Activated T-helper 17 cell treated with anti-CD3 and anti-CD28 coated beads, Interleukin-2, amount 50 U/mL, for 72 hours (primary cell): Measurements from ENCODE around the gene APMAP. TPM values are rescaled to one million over a fixed set of nuclear protein-coding genes. Genes with fewer than 3 reads are reported as not detected.
"Not testable (repeated sequence)": the region's sequence is repeated elsewhere in the genome, so short reads cannot be mapped to it uniquely, and the experiment has no call there.

ENCODE experiments used
- ATAC-seq: fragments of 150-1000 bp; cut with Tn5 transposase; replicated peaks from 2 replicates; pipeline ENCODE4 v1.10.0; 2021; ENCODE audit warnings: mild to moderate bottlenecking, moderate library complexity
- H3K27ac Mint-ChIP-seq: one replicate; pipeline ENCODE4 v1.8.0; 2022; ENCODE audit warnings: mixed read lengths
- H3K27me3 Mint-ChIP-seq: one replicate; pipeline ENCODE4 v1.8.0; 2022; ENCODE audit warnings: mixed read lengths
- H3K36me3 Mint-ChIP-seq: one replicate; pipeline ENCODE4 v1.8.0; 2022; ENCODE audit warnings: low read depth, mild to moderate bottlenecking, mixed read lengths
- H3K4me1 Mint-ChIP-seq: one replicate; pipeline ENCODE4 v1.8.0; 2022; ENCODE audit warnings: mixed read lengths
- H3K4me3 Mint-ChIP-seq: one replicate; pipeline ENCODE4 v1.8.0; 2022; ENCODE audit warnings: mild to moderate bottlenecking, mixed read lengths
- H3K9me3 Mint-ChIP-seq: one replicate; pipeline ENCODE4 v1.8.0; 2022; ENCODE audit warnings: mixed read lengths
- total RNA-seq, 2 donors: library from RNA; stranded (reverse); gene quantifications; one replicate each; pipeline ENCODE4 v1.2.3, GENCODE V29; 2022

The APMAP gene
- total RNA-seq, 2 donors from 2014 or later: 30.7 to 49.4 TPM

GRCh38 chr20:24953209-24953575, 39.4 kb downstream of the APMAP start:
- no peaks in the 10 kb centered on the region for H3K9me3 Mint-ChIP-seq
- peaks cover 22% of the 10 kb centered on the region for H3K4me1 Mint-ChIP-seq
- no peak for ATAC-seq
- peaks cover 30% of the 10 kb centered on the region for H3K36me3 Mint-ChIP-seq
- H3K27me3 Mint-ChIP-seq: no peaks in the 10 kb centered on the region
- H3K4me3 Mint-ChIP-seq: peak overlapping the region; percentile 41
- H3K27ac Mint-ChIP-seq: peak overlapping the region; percentile 77

- Mint-ChIP-seq H3K4me1 (peaks cover 28% of the 10 kb centered on the region), H3K36me3 (peaks cover 30% of the 10 kb centered on the region), H3K27me3 (no peaks in the 10 kb centered on the region), H3K27ac (no peak overlapping the region), H3K9me3 (no peaks in the 10 kb centered on the region), H3K4me3 (peak overlapping the region; percentile 85)
- ATAC-seq: no peak
Observed at GRCh38 chr20:24952376-24953208, 40.0 kb downstream of the APMAP start.

- no peaks in the 10 kb centered on the region for H3K27me3 Mint-ChIP-seq
- peak overlapping the region; percentile 85 for H3K4me3 Mint-ChIP-seq
- peaks cover 29% of the 10 kb centered on the region for H3K4me1 Mint-ChIP-seq
- no peak for ATAC-seq
- H3K27ac Mint-ChIP-seq: no peak overlapping the region
- H3K9me3 Mint-ChIP-seq: no peaks in the 10 kb centered on the region
- H3K36me3 Mint-ChIP-seq: peaks cover 30% of the 10 kb centered on the region
Observed at GRCh38 chr20:24951536-24952083, 40.9 kb downstream of the APMAP start.

GRCh38 chr20:24950836-24951525, 41.6 kb downstream of the APMAP start:
- peaks cover 30% of the 10 kb centered on the region for H3K36me3 Mint-ChIP-seq
- ATAC-seq: no peak
- H3K4me3 Mint-ChIP-seq: peak overlapping the region; percentile 85
- peak overlapping the region; percentile 46 for H3K27ac Mint-ChIP-seq
- H3K4me1 Mint-ChIP-seq: peaks cover 29% of the 10 kb centered on the region
- no peaks in the 10 kb centered on the region for H3K27me3 Mint-ChIP-seq
- peaks cover under 1% of the 10 kb centered on the region for H3K9me3 Mint-ChIP-seq

- Mint-ChIP-seq H3K36me3 (peaks cover 25% of the 10 kb centered on the region), H3K27ac (peak overlapping the region; percentile 95), H3K27me3 (no peaks in the 10 kb centered on the region)
Observed at GRCh38 chr20:24950128-24950835, 42.3 kb downstream of the APMAP start.

GRCh38 chr20:24949756-24950127, 42.8 kb downstream of the APMAP start:
- Mint-ChIP-seq H3K4me3 (peak overlapping the region; percentile 85), H3K9me3 (peaks cover 6% of the 10 kb centered on the region), H3K27me3 (no peaks in the 10 kb centered on the region), H3K27ac (peak overlapping the region; percentile 95), H3K4me1 (peaks cover 29% of the 10 kb centered on the region), H3K36me3 (peaks cover 20% of the 10 kb centered on the region)
- ATAC-seq: peak; percentile 26

More at GRCh38 chr20:24950128-24950835, 42.3 kb downstream of the APMAP start:
- ATAC-seq: no peak
- Mint-ChIP-seq H3K9me3 (peaks cover 6% of the 10 kb centered on the region), H3K4me3 (peak overlapping the region; percentile 85), H3K4me1 (peaks cover 34% of the 10 kb centered on the region)

- Mint-ChIP-seq H3K36me3 (peaks cover 15% of the 10 kb centered on the region), H3K4me3 (peak within 1 kb of the TSS; percentile 85), H3K27ac (peak within 1 kb of the TSS; percentile 95), H3K27me3 (no peaks in the 10 kb centered on the region), H3K4me1 (peaks cover 29% of the 10 kb centered on the region), H3K9me3 (peaks cover 6% of the 10 kb centered on the region)
- ATAC-seq: peak; percentile 92
Observed at GRCh38 chr20:24948939-24949679, 43.4 kb downstream of the APMAP start, which contains the start of gene CST7. CST7 (plus strand) TSS chr20:24949269; CDS start chr20:24949506, 237 bp downstream.

- Mint-ChIP-seq H3K27ac (peak overlapping the region; percentile 95), H3K4me1 (peaks cover 29% of the 10 kb centered on the region), H3K4me3 (peak overlapping the region; percentile 85)
- not testable (repeated sequence) for H3K9me3 Mint-ChIP-seq, H3K27me3 Mint-ChIP-seq, ATAC-seq, H3K36me3 Mint-ChIP-seq
Observed at GRCh38 chr20:24948396-24948938, 44.1 kb downstream of the APMAP start.

- H3K9me3 Mint-ChIP-seq, H3K27me3 Mint-ChIP-seq: not testable (repeated sequence)
Observed at GRCh38 chr20:24946376-24946775, 46.2 kb downstream of the APMAP start.

GRCh38 chr20:24943731-24944130, 48.8 kb downstream of the APMAP start:
- Mint-ChIP-seq H3K4me1 (peaks cover 17% of the 10 kb centered on the region), H3K9me3 (peaks cover 11% of the 10 kb centered on the region), H3K27me3 (no peaks in the 10 kb centered on the region), H3K27ac (no peak overlapping the region), H3K4me3 (no peak overlapping the region), H3K36me3 (no peaks in the 10 kb centered on the region)
- ATAC-seq: no peak

More at GRCh38 chr20:24946376-24946775, 46.2 kb downstream of the APMAP start:
- H3K36me3 Mint-ChIP-seq, H3K4me3 Mint-ChIP-seq, ATAC-seq, H3K27ac Mint-ChIP-seq: not testable (repeated sequence)
- H3K4me1 Mint-ChIP-seq: peaks cover 25% of the 10 kb centered on the region

- Mint-ChIP-seq H3K4me1 (peaks cover 12% of the 10 kb centered on the region), H3K4me3 (no peak overlapping the region), H3K36me3 (no peaks in the 10 kb centered on the region), H3K27ac (no peak overlapping the region), H3K9me3 (peaks cover 11% of the 10 kb centered on the region), H3K27me3 (no peaks in the 10 kb centered on the region)
- no peak for ATAC-seq
Observed at GRCh38 chr20:24943196-24943595, 49.4 kb downstream of the APMAP start.

GRCh38 chr20:24942679-24943078, 49.9 kb downstream of the APMAP start:
- Mint-ChIP-seq H3K4me3 (no peak overlapping the region), H3K27me3 (no peaks in the 10 kb centered on the region), H3K4me1 (peaks cover 7% of the 10 kb centered on the region), H3K9me3 (peaks cover 11% of the 10 kb centered on the region), H3K36me3 (no peaks in the 10 kb centered on the region), H3K27ac (no peak overlapping the region)
- ATAC-seq: no peak

GRCh38 chr20:24939036-24939435, 53.5 kb downstream of the APMAP start:
- peaks cover 5% of the 10 kb centered on the region for H3K9me3 Mint-ChIP-seq
- no peaks in the 10 kb centered on the region for H3K27me3 Mint-ChIP-seq
- H3K36me3 Mint-ChIP-seq: no peaks in the 10 kb centered on the region
- H3K4me1 Mint-ChIP-seq: no peaks in the 10 kb centered on the region
- no peak overlapping the region for H3K27ac Mint-ChIP-seq
- no peak overlapping the region for H3K4me3 Mint-ChIP-seq
- ATAC-seq: no peak
